GM23338 (cell line): Measurements from ENCODE around the gene OTUD7B. TPM values are rescaled to one million over a fixed set of nuclear protein-coding genes. Genes with fewer than 3 reads are reported as not detected.

Source experiments
- ATAC-seq: fragments of 200-7000 bp; cut with Tn5 transposase; 3 replicates; pipeline ENCODE4 v1.9.1; 2020
- DNase-seq: peaks from one replicate; pipeline ENCODE4 v3.0.0-alpha.2; 2015; ENCODE audit warnings: low spot score
- H2AFZ ChIP-seq: fragments of 200-600 bp; sonication (generic); 2 replicates; pipeline ENCODE4 v1.8.0; 2016; ENCODE audit warnings: antibody characterized with exemption, mild to moderate bottlenecking, moderate library complexity
- H3F3A ChIP-seq: fragments of 200-600 bp; sonication (generic); replicated peaks from 2 replicates; pipeline ENCODE4 v1.8.0; 2017; ENCODE audit warnings: antibody characterized with exemption, mixed run types, low read depth
- H3K27ac ChIP-seq: fragments of 200-600 bp; sonication (generic); 2 replicates; pipeline ENCODE4 v1.6.1; 2016; ENCODE audit warnings: low read depth
- H3K27me3 ChIP-seq: fragments of 200-600 bp; sonication (generic); 2 replicates; pipeline ENCODE4 v1.8.0; 2016; ENCODE audit warnings: mild to moderate bottlenecking, mixed run types, moderate library complexity; ENCODE audit not compliant: insufficient read depth
- H3K36me3 ChIP-seq: fragments of 200-600 bp; sonication (generic); 2 replicates; pipeline ENCODE4 v1.8.0; 2016; ENCODE audit warnings: mild to moderate bottlenecking; ENCODE audit not compliant: insufficient read depth
- H3K4me1 ChIP-seq: fragments of 200-600 bp; sonication (generic); 2 replicates; pipeline ENCODE4 v1.8.0; 2016; ENCODE audit warnings: mild to moderate bottlenecking, moderate library complexity; ENCODE audit not compliant: insufficient read depth
- H3K4me2 ChIP-seq: fragments of 200-600 bp; sonication (generic); 2 replicates; pipeline ENCODE4 v1.7.1; 2017; ENCODE audit warnings: mixed run types
- H3K4me3 ChIP-seq: fragments of 200-600 bp; sonication (generic); 2 replicates; pipeline ENCODE4 v1.6.1; 2016; ENCODE audit warnings: mixed run types
- H3K79me2 ChIP-seq: fragments of 200-600 bp; sonication (generic); replicated peaks from 2 replicates; pipeline ENCODE4 v1.8.0; 2017; ENCODE audit warnings: mild to moderate bottlenecking; ENCODE audit not compliant: insufficient read depth
- H3K9me2 ChIP-seq: fragments of 200-600 bp; sonication (generic); 2 replicates; pipeline ENCODE4 v1.8.0; 2017; ENCODE audit not compliant: insufficient read depth
- H4K20me1 ChIP-seq: fragments of 200-600 bp; sonication (generic); replicated peaks from 2 replicates; pipeline ENCODE4 v1.8.0; 2017; ENCODE audit warnings: mild to moderate bottlenecking; ENCODE audit not compliant: insufficient read depth
- H3K27ac Mint-ChIP-seq: 2 replicates; pipeline ENCODE4 v1.8.0; 2020; ENCODE audit warnings: inconsistent platforms, mild to moderate bottlenecking, moderate library complexity, mixed read lengths
- H3K27me3 Mint-ChIP-seq: 3 replicates; pipeline ENCODE4 v1.8.0; 2022; ENCODE audit warnings: low read depth, mild to moderate bottlenecking, moderate library complexity, mixed read lengths, inconsistent platforms; ENCODE audit not compliant: insufficient read depth, poor library complexity
- H3K36me3 Mint-ChIP-seq: 3 replicates; pipeline ENCODE4 v1.8.0; 2021; ENCODE audit warnings: low read depth, mild to moderate bottlenecking, inconsistent platforms, moderate library complexity, mixed read lengths
- H3K4me1 Mint-ChIP-seq: 3 replicates; pipeline ENCODE4 v1.8.0; 2020; ENCODE audit warnings: mild to moderate bottlenecking, inconsistent platforms, mixed read lengths
- H3K4me3 Mint-ChIP-seq: 3 replicates; pipeline ENCODE4 v1.8.0; 2021; ENCODE audit warnings: moderate library complexity, mild to moderate bottlenecking, inconsistent platforms, mixed read lengths
- H3K9me3 Mint-ChIP-seq: 3 replicates; pipeline ENCODE4 v1.8.0; 2020; ENCODE audit warnings: moderate library complexity, mild to moderate bottlenecking, inconsistent platforms, mixed read lengths
- CREB1 ChIP-seq: fragments of 250-450 bp; sonication (Bioruptor Pico); IDR thresholded peaks from 2 replicates; pipeline ENCODE4 v1.5.0; 2020; ENCODE audit warnings: low read depth, mild to moderate bottlenecking, moderate library complexity
- EZH2 ChIP-seq: fragments of 200-600 bp; sonication (generic); IDR thresholded peaks from one replicate; pipeline ENCODE4 v1.8.0; 2017; ENCODE audit warnings: antibody characterized with exemption, mild to moderate bottlenecking, low read depth; ENCODE audit not compliant: unreplicated experiment
- EZH2phosphoT487 ChIP-seq: fragments of 200-600 bp; sonication (generic); IDR thresholded peaks from one replicate; pipeline ENCODE4 v1.8.1; 2018; ENCODE audit warnings: antibody characterized with exemption; ENCODE audit not compliant: unreplicated experiment
- JUNB ChIP-seq: IDR thresholded peaks from one replicate; pipeline ENCODE4 v1.6.1; 2016; ENCODE audit warnings: antibody characterized with exemption; ENCODE audit not compliant: unreplicated experiment
- NANOG ChIP-seq: IDR thresholded peaks from 2 replicates; pipeline ENCODE4 v1.6.1; 2016; ENCODE audit warnings: antibody characterized with exemption, borderline replicate concordance
- POLR2AphosphoS5 ChIP-seq: IDR thresholded peaks from 2 replicates; pipeline ENCODE4 v1.6.1; 2016; ENCODE audit warnings: antibody characterized with exemption, low read depth
- STAT1 ChIP-seq: IDR thresholded peaks from one replicate; pipeline ENCODE4 v1.6.1; 2016; ENCODE audit warnings: antibody characterized with exemption; ENCODE audit not compliant: unreplicated experiment
- ZNF114 ChIP-seq: fragments of 250-450 bp; sonication (Bioruptor Pico); IDR thresholded peaks from 2 replicates; pipeline ENCODE4 v1.5.0; 2020; ENCODE audit warnings: mild to moderate bottlenecking, moderate library complexity
- polyA plus RNA-seq: library from polyadenylated mRNA; unstranded; fragments of >200 nt; fragmentation: Nextera tagmentation; extraction: Ambion mirVana; gene quantifications from 2 replicates; pipeline ENCODE4 v1.2.1, GENCODE V29; 2016
- total RNA-seq: library from RNA; depleted of rRNA; stranded (reverse); fragments of >200 nt; shearing (Covaris generic); gene quantifications from 2 replicates; pipeline ENCODE4 v1.2.3, GENCODE V29; 2014
- TF ChIP-seq, protein P1 (sequence below): IDR thresholded peaks from one replicate; pipeline ENCODE4 v1.6.1; 2018; ENCODE audit warnings: antibody characterized with exemption; ENCODE audit not compliant: unreplicated experiment
- TF ChIP-seq, protein P2 (sequence below): IDR thresholded peaks from 2 replicates; pipeline ENCODE4 v1.6.1; 2016; ENCODE audit warnings: antibody characterized with exemption
- TF ChIP-seq, protein P3 (sequence below), 2 experiments: fragments of 200-600 bp in 1 of 2; sonication (generic) in 1 of 2; conservative IDR thresholded peaks; 2 replicates each; pipeline versions ENCODE4 v1.5.1 to v1.6.1; 2016 to 2017; ENCODE audit warnings: antibody characterized with exemption in 2 of 2, low read depth in 2 of 2, mild to moderate bottlenecking in 2 of 2, moderate library complexity in 1 of 2

OTUD7B gene
- total and polyA plus RNA-seq, 2 experiments from 2014 or later: 3.7 to 9.9 TPM

DNA sequence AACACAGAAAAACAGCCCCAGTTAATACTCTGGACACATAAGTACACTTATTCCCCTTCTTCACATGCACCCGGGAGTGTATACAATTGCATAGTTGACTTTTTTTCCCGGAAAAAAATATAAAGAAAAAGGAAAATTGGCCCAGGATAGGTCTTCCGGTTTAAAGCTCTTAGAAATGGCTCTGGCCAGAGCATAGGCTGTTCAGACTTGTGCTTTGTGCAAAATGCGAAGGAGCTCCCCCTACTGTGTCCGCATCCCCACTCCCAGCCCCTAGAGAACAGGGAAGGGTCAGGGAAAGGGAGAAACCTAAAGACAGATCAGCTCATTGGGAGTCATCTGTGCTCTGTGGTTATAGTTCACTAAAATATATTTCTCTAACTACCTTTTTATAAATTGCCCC, 68.3 kb downstream of the OTUD7B start:
- DNase-seq: peak; percentile 77
- peak; percentile 83 for ATAC-seq

DNA sequence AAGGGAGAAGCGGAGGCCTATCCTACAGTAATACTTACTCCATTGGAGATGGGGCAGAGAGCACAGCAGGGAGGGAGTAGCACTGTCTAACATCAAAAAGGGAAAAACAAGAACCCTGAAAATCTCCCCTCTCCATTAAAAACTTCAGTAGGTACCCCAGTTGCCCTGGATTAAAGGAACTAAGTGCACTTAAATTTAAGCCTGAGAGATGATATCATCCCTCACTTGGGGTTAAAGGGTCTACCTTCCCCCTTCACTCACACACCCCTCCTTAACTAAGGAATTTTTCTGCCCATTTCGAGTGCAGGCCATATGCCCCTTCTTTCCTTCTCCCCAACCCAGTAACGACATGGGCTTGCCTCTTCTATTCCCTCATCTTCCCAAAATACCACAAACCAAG, 70.1 kb downstream of the OTUD7B start:
- no peaks in the 10 kb centered on the region for H3K79me2 ChIP-seq
- H4K20me1 ChIP-seq: no peaks in the 10 kb centered on the region
- no peaks in the 10 kb centered on the region for H3K27me3 ChIP-seq
- H3K27ac Mint-ChIP-seq: peak overlapping the region; percentile 53
- H3K4me3 Mint-ChIP-seq: no peak overlapping the region; the same call in 2 of the 3 replicates
- no peak overlapping the region for H3K4me2 ChIP-seq
- H3K36me3 ChIP-seq: peaks cover 5% of the 10 kb centered on the region; the same call in 1 of the 2 replicates
- no peak overlapping the region for H3K4me3 ChIP-seq
- no peaks in the 10 kb centered on the region for H3K9me3 Mint-ChIP-seq
- ATAC-seq: no peak
- no peak for DNase-seq
- peaks cover 9% of the 10 kb centered on the region; the same call in 1 of the 2 replicates for H3F3A ChIP-seq
- H2AFZ ChIP-seq: no peak overlapping the region
- peaks cover 9% of the 10 kb centered on the region for H3K27me3 Mint-ChIP-seq
- peak overlapping the region; percentile 93; the same call in 1 of the 2 replicates for H3K27ac ChIP-seq
- peaks cover 11% of the 10 kb centered on the region for H3K36me3 Mint-ChIP-seq
- peaks cover 55% of the 10 kb centered on the region for H3K4me1 ChIP-seq
- H3K9me2 ChIP-seq: no peaks in the 10 kb centered on the region
- H3K4me1 Mint-ChIP-seq: peaks cover 70% of the 10 kb centered on the region
- TF ChIP-seq, protein P1, sequence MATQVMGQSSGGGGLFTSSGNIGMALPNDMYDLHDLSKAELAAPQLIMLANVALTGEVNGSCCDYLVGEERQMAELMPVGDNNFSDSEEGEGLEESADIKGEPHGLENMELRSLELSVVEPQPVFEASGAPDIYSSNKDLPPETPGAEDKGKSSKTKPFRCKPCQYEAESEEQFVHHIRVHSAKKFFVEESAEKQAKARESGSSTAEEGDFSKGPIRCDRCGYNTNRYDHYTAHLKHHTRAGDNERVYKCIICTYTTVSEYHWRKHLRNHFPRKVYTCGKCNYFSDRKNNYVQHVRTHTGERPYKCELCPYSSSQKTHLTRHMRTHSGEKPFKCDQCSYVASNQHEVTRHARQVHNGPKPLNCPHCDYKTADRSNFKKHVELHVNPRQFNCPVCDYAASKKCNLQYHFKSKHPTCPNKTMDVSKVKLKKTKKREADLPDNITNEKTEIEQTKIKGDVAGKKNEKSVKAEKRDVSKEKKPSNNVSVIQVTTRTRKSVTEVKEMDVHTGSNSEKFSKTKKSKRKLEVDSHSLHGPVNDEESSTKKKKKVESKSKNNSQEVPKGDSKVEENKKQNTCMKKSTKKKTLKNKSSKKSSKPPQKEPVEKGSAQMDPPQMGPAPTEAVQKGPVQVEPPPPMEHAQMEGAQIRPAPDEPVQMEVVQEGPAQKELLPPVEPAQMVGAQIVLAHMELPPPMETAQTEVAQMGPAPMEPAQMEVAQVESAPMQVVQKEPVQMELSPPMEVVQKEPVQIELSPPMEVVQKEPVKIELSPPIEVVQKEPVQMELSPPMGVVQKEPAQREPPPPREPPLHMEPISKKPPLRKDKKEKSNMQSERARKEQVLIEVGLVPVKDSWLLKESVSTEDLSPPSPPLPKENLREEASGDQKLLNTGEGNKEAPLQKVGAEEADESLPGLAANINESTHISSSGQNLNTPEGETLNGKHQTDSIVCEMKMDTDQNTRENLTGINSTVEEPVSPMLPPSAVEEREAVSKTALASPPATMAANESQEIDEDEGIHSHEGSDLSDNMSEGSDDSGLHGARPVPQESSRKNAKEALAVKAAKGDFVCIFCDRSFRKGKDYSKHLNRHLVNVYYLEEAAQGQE: no peak
- TF ChIP-seq STAT1 (no peak), ZNF114 (no peak), POLR2AphosphoS5 (no peak), CREB1 (CRISPR knock-in tag) (no peak), EZH2phosphoT487 (no peak), JUNB (no peak), NANOG (no peak), EZH2 (no peak)
- TF ChIP-seq, protein P2, sequence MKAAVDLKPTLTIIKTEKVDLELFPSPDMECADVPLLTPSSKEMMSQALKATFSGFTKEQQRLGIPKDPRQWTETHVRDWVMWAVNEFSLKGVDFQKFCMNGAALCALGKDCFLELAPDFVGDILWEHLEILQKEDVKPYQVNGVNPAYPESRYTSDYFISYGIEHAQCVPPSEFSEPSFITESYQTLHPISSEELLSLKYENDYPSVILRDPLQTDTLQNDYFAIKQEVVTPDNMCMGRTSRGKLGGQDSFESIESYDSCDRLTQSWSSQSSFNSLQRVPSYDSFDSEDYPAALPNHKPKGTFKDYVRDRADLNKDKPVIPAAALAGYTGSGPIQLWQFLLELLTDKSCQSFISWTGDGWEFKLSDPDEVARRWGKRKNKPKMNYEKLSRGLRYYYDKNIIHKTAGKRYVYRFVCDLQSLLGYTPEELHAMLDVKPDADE: no peak

More for the DNA sequence above, 68.3 kb downstream of the OTUD7B start:
- H3K4me1 Mint-ChIP-seq: peaks cover 52% of the 10 kb centered on the region
- H3K27me3 Mint-ChIP-seq: peaks cover 9% of the 10 kb centered on the region
- Histone ChIP-seq H3F3A (peaks cover 9% of the 10 kb centered on the region; the same call in 1 of the 2 replicates), H3K36me3 (peaks cover 13% of the 10 kb centered on the region; the same call in 1 of the 2 replicates), H3K27me3 (no peaks in the 10 kb centered on the region), H4K20me1 (no peaks in the 10 kb centered on the region; the same call in 1 of the 2 replicates), H3K4me1 (peaks cover 44% of the 10 kb centered on the region), H3K27ac (no peak overlapping the region), H3K79me2 (no peaks in the 10 kb centered on the region), H2AFZ (no peak overlapping the region), H3K4me2 (no peak overlapping the region), H3K4me3 (no peak overlapping the region), H3K9me2 (no peaks in the 10 kb centered on the region)
- no peak for TF ChIP-seq EZH2phosphoT487
- TF ChIP-seq, protein P3, sequence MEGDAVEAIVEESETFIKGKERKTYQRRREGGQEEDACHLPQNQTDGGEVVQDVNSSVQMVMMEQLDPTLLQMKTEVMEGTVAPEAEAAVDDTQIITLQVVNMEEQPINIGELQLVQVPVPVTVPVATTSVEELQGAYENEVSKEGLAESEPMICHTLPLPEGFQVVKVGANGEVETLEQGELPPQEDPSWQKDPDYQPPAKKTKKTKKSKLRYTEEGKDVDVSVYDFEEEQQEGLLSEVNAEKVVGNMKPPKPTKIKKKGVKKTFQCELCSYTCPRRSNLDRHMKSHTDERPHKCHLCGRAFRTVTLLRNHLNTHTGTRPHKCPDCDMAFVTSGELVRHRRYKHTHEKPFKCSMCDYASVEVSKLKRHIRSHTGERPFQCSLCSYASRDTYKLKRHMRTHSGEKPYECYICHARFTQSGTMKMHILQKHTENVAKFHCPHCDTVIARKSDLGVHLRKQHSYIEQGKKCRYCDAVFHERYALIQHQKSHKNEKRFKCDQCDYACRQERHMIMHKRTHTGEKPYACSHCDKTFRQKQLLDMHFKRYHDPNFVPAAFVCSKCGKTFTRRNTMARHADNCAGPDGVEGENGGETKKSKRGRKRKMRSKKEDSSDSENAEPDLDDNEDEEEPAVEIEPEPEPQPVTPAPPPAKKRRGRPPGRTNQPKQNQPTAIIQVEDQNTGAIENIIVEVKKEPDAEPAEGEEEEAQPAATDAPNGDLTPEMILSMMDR (conservative IDR thresholded peaks at IDR 0.05; ENCODE audit: low read depth in 2 of 2): peak; percentile 56 to 67
- no peak for TF ChIP-seq EZH2
- no peak for TF ChIP-seq JUNB
- no peaks in the 10 kb centered on the region for H3K9me3 Mint-ChIP-seq
- H3K27ac Mint-ChIP-seq: peak overlapping the region; percentile 78; the same call in 1 of the 2 replicates
- no peak overlapping the region for H3K4me3 Mint-ChIP-seq
- peaks cover 21% of the 10 kb centered on the region for H3K36me3 Mint-ChIP-seq
